Stimulated activated CD8-positive, alpha-beta memory T cell treated with anti-CD3 and anti-CD28 coated beads, Interleukin-2, amount 100 ng/mL, for 1 hour (primary cell): ENCODE results near the gene ATG16L1.
"Not testable (repeated sequence)": the region's sequence is repeated elsewhere in the genome, so short reads cannot be mapped to it uniquely, and the experiment has no call there.

Experiments
- DNase-seq, 2 donors: peaks; one replicate each; pipeline ENCODE4 v3.0.0-alpha.2; 2020; ENCODE audit warnings: low read depth in 2 of 2

The ATG16L1 gene

GRCh38 chr2:233332125-233332524, 80.7 kb downstream of the ATG16L1 start:
- no peak for DNase-seq

GRCh38 chr2:233334915-233335314, 83.4 kb downstream of the ATG16L1 start:
- no peak for DNase-seq

GRCh38 chr2:233336091-233336490, 84.6 kb downstream of the ATG16L1 start:
- not testable (repeated sequence) for DNase-seq

GRCh38 chr2:233336541-233336940, 85.1 kb downstream of the ATG16L1 start:
- DNase-seq: no peak

- DNase-seq: no peak
Observed at GRCh38 chr2:233338046-233338445, 86.6 kb downstream of the ATG16L1 start.

GRCh38 chr2:233338812-233339368, 87.4 kb downstream of the ATG16L1 start:
- no peak for DNase-seq

- no peak for DNase-seq
Observed at GRCh38 chr2:233339427-233339826, 88.0 kb downstream of the ATG16L1 start.

GRCh38 chr2:233341296-233341695, 89.8 kb downstream of the ATG16L1 start:
- no peak for DNase-seq

- DNase-seq: no peak
Observed at GRCh38 chr2:233342301-233342700, 90.8 kb downstream of the ATG16L1 start.

GRCh38 chr2:233343171-233343705, 91.8 kb downstream of the ATG16L1 start:
- no peak for DNase-seq
